Hepatic stellate cell (primary cell): ENCODE measurements around the gene PRSS53.
A peak's percentile ranks its signal among the peaks of the same experiment; 100 is the strongest.

Experiments
- DNase-seq: peaks from one replicate; pipeline ENCODE4 v3.0.0; 2011; ENCODE audit warnings: low spot score

PRSS53 gene

DNA sequence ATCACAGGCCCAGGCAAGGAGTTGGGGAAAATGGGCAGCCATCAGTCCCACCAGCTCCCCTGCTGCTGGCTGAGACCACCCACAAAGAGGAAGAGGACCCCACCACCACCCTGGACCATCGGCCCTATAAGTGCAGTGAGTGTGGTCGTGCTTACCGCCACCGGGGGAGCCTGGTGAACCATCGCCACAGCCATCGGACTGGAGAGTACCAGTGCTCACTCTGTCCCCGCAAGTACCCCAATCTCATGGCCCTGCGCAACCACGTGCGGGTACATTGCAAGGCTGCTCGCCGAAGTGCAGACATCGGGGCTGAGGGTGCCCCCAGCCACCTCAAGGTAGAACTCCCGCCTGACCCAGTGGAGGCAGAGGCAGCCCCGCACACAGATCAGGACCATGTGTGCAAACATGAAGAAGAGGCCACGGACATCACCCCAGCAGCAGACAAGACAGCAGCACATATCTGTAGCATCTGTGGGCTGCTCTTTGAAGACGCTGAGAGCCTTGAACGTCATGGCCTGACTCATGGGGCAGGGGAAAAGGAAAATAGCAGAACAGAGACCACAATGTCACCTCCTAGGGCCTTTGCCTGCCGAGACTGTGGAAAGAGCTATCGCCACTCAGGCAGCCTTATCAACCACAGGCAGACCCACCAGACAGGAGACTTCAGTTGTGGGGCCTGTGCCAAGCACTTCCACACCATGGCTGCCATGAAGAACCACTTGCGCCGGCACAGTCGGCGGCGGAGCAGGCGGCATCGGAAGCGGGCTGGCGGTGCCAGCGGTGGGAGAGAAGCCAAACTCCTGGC is 10.9 kb downstream of the PRSS53 start:
- DNase-seq = no peak

GRCh38 chr16:31077024-31077423 is 11.7 kb downstream of the PRSS53 start:
- DNase-seq = no peak

- no peak for DNase-seq
Observed at GRCh38 chr16:31076319-31076718, 12.4 kb downstream of the PRSS53 start.

DNA sequence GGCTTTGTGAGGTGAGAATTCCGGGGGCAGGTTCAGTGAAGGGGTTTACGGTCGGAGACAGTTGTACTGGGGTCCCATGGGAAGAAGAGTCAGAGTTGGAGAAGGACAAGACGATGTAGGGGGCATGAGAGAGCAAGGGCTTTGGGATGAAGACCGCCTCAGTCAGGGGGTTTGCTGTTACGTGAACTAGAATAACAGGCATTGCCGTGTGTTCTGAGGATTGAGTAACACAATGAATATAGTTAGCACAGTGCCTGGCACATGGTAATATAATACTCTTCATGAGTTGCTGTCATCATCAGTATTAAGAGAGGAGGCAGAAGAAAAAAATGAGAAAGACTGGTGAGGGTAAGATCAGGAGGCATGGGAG is 13.9 kb downstream of the PRSS53 start:
- DNase-seq = no peak

DNA sequence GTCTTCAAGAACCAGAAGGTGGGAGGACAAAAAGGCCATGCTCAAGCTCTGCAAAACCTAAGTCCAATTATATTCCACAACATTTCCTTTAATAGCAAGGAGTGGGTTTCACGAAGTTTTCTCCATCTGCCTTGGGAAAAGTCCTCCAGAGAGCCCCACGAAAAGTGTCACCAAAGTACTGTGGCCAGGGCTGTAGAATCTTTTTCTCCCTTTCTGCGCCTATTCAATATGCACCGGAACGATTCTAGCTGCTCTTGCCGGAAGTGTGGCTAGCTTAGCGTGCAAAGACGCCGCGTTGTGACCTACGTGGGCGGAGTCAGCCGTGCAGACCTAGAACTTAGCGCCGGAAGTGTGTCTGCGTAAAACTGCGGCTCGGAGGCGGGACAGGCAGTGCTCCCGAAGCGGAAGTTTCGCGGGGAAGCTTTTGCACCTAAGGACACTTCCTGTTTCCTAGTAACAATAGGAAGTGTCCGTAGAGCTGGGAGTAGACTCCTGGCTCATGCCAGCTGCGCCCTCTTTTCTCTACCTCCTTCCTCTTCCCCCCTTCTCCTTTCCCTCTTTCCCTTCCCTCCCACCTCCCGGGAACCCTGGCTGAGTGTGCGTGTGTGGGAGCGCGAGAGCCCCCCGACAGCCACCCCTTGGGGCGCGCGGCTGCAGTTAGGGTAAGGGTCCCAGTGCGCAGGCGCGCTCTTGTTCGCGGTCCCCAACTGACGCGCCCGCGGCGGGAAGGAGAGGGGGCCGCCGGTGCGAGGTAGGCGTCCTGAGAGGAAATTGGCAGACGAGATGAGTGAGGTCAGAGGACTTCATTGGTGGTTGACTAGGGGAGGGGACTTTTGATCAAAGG is 14.6 kb downstream of the PRSS53 start, which contains the start of the genes ZNF646 and ZNF668:
TSS of gene ZNF646 (plus strand) at position 453 of the 844 bp plus-strand sequence. CDS start 1,903 bp downstream, outside the sequence.
TSS of gene ZNF668 (minus strand) at position 271 of the 844 bp plus-strand sequence. CDS start 9,781 bp downstream, outside the sequence.
- DNase-seq = peak; percentile 98

GRCh38 chr16:31073142-31073969 is 15.4 kb downstream of the PRSS53 start:
- DNase-seq = peak; percentile 96

DNA sequence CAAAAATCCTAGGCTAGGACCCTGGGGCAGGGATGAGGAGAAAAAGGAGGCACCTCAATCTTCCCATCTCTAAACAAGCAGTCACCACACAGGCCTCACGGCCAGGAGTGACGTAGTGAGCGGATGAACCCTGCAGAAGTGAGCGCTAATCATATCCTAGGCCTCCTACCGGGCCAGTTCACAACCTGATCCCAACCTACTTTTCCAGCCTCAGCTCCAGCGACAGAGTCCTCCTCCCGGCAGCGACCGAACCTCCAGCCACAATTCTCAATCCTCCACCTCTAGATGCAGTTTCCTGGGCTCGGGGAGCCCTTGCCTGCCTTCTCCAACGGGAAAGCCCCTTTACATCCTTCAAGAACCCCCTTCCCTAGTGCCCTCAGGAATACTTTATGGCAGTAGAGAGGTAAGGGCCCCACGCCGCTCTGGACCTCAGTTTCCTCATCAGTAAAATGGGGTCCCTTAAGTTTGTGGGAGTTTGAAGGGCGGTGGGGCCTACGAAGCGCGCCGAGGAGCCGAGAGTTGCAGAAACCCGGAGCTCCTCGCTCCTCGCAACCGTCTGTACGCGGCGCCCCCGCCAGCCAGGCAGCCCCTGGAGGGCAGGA is 16.1 kb downstream of the PRSS53 start:
- DNase-seq = peak; percentile 54

DNA sequence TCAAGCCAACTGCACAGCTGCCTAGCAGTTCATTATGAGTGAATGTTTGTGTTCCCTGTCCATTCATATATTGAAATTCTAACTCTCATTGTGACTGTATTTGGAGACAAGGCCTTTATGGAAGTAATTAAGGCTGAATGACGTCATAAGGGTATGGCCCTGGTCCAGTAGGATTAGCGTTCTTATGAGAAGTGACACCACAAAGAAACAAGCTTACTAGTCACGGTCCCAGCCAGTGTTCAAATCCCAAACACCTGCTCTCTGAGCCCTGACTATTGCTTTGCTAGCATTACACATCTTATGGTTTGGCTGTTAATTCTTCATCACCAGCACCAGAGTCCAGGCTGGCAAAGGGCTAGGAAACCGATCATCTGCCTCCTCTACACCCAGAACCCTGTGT is 16.9 kb downstream of the PRSS53 start:
- DNase-seq = no peak

DNA sequence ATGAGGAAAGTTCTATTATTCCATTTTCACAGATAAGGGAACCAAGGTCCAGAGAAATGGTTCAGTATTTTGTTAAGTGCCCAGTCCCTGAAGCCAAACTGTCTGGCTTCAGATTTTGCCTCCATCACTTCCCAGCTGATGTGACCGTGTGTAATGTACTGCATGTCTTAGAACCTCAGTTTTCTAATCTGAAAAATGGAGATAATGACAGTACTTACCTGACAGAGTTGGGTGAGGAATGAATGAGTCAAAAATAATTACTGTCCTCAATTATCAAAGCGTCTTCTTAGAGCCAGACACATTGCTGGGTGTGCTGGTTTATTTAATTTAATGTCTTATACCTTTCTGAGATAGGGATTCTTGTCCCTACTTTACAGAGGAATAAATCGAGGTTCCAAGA is 21.4 kb downstream of the PRSS53 start:
- DNase-seq = no peak

- DNase-seq = peak; percentile 98
Observed at GRCh38 chr16:31064882-31065461, 23.8 kb downstream of the PRSS53 start.

- no peak for DNase-seq
Observed at GRCh38 chr16:31063843-31064611, 24.7 kb downstream of the PRSS53 start.

GRCh38 chr16:31063495-31063842 is 25.3 kb downstream of the PRSS53 start:
- no peak for DNase-seq

GRCh38 chr16:31061813-31062440 is 26.8 kb downstream of the PRSS53 start:
- no peak for DNase-seq

- no peak for DNase-seq
Observed at GRCh38 chr16:31061126-31061812, 27.5 kb downstream of the PRSS53 start.

DNA sequence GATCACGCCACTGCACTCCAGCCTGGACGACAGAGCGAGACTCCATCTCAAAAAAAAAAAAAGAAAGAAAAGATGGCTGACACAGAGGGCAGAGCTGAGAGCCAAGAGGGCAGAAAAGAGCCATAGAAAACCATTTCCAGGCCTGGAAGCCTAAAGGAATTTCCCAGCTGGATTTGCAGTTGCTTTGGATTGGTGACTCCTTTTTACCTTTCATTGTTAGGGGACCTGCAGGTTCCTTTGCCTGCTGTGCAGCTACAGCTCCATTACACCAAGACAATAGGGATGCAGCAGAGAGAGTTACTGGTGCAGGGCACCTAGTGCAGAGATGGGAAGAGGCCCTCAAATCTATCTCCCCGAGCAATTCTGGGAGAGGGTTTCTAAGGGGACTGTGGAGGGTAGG is 33.1 kb downstream of the PRSS53 start:
- DNase-seq = no peak

DNA sequence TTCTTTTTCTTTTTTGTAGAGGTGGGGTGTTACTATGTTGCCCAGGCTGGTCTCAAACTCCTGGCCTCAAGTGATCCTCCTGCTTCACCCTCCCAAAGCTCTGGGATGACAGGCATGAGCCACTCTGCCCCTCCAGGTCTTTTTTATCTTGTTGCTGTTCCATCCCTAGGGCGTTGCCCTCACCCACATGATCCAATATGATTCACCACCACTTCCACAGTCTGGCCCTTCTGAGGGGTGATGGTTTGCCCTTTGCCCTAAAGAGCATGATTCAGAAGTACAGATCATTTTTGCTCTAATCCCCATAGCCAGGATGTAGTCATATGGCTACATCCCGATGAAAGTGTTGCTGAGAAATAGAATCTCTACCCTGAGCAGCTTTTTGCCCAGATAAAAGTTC is 36.6 kb downstream of the PRSS53 start:
- peak; percentile 96 for DNase-seq

GRCh38 chr16:31050280-31051030 is 38.3 kb downstream of the PRSS53 start:
- DNase-seq = no peak

DNA sequence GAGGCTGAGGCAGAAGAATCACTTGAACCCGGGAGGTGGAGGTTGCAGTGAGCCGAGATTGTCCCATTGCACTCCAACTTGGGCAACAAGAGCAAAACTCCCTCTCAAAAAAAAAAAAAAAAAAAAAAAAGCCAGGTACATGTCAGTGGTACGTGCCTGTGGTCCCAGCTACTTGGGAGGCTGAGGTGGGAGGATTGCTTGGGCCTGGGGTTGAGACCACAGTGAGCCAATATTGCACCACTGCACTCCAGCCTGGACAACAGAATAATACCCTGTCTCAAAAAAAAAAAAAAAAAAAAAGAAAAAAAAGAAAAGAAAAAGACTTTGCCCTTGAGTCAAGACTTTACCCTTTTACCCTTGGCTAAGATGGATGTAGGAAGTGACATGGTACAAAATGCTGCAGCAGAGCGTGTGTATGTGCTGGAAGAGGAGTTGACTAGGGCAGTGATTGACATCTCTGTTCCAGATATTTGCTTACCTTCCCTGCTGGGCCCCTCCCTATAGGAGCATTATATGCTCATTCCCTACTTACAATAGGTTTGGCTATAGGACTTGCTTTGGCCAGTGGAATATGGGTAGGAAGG is 44.8 kb downstream of the PRSS53 start:
- DNase-seq = no peak
